Measurements from ENCODE around the gene OR4B1.

OR4B1 gene

DNA sequence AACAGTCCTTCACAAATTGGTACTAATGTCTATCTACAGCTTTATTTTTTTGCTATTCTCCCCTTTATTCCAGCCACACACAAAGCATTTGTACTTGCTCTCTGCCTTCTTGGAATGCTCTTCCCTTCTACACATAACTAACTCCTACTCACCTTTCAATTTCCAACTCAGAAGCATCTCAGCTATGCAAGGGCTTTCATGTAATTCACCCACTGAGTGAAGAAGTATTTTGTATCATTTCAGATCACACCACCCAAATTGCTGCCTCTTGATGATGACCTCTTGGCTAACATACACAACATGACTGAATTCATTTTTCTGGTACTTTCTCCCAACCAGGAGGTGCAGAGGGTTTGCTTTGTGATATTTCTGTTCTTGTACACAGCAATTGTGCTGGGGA lies 28.2 kb downstream of the OR4B1 start, which contains the start of gene OR4X2:
TSS of gene OR4X2 (plus strand) at position 301 of the 400 bp plus-strand sequence. CDS start at position 301, 0 bp downstream.
- in situ Hi-C loops (cut with HindIII; ENCODE audit: low sequenced_read_pairs), result no loop called here
- DNase-seq (ENCODE audit: low read depth), result no peak
- H3K4me3 ChIP-seq (ENCODE audit: low read depth, low read length), result no peak within 1 kb of the TSS
- TF ChIP-seq, protein P1, sequence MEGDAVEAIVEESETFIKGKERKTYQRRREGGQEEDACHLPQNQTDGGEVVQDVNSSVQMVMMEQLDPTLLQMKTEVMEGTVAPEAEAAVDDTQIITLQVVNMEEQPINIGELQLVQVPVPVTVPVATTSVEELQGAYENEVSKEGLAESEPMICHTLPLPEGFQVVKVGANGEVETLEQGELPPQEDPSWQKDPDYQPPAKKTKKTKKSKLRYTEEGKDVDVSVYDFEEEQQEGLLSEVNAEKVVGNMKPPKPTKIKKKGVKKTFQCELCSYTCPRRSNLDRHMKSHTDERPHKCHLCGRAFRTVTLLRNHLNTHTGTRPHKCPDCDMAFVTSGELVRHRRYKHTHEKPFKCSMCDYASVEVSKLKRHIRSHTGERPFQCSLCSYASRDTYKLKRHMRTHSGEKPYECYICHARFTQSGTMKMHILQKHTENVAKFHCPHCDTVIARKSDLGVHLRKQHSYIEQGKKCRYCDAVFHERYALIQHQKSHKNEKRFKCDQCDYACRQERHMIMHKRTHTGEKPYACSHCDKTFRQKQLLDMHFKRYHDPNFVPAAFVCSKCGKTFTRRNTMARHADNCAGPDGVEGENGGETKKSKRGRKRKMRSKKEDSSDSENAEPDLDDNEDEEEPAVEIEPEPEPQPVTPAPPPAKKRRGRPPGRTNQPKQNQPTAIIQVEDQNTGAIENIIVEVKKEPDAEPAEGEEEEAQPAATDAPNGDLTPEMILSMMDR (IDR thresholded peaks at IDR 0.05; ENCODE audit: low read depth, low read length, missing control alignments), result no peak

DNA sequence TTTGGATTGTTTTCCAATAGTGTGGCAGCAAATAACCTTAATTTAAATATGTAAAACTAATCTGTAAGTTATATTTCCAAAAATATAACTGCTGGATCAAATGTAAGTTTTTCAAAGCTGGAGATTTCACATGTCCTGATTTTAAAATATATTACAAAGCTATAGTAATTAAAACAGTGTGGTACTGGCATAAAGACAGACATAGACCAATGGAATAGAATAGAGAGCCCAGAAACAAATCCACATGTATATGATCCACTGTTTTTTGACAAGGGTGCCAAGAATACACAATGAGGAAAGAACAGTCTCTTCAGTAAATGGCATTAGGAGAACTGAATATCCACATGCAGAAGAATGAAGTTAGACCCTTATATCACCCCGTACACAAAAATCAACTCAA lies 32.3 kb downstream of the OR4B1 start:
- TF ChIP-seq, protein P1 (IDR thresholded peaks at IDR 0.05; ENCODE audit: low read depth, low read length, missing control alignments), result no peak
- no peak overlapping the region for H3K4me3 ChIP-seq (ENCODE audit: low read depth, low read length)
- in situ Hi-C loops (cut with HindIII; ENCODE audit: low sequenced_read_pairs), result no loop called here
- DNase-seq (ENCODE audit: low read depth), result no peak

DNA sequence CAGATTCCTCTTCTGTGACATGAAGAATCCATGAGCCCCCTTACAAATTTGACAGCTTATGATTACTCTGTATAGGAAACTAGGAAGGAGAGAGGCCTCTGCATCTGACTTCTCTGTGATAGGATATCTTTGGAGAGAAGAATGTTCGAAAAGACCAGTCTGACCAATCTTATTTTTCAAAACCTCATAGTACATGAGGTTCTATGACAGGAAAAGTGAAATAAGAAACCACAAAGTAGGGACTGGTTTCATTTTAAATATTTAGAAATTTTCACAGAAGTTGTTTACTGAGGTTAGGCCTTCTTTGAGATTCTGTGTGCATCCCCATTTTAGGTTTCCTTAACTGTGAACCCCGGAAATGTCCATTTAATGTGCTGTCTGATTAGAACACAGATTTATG lies 45.0 kb downstream of the OR4B1 start:
- TF ChIP-seq, protein P1 (IDR thresholded peaks at IDR 0.05; ENCODE audit: low read depth, low read length, missing control alignments), result no peak
- no peak for DNase-seq (ENCODE audit: low read depth)
- in situ Hi-C loops (cut with HindIII; ENCODE audit: low sequenced_read_pairs), result no loop called here

DNA sequence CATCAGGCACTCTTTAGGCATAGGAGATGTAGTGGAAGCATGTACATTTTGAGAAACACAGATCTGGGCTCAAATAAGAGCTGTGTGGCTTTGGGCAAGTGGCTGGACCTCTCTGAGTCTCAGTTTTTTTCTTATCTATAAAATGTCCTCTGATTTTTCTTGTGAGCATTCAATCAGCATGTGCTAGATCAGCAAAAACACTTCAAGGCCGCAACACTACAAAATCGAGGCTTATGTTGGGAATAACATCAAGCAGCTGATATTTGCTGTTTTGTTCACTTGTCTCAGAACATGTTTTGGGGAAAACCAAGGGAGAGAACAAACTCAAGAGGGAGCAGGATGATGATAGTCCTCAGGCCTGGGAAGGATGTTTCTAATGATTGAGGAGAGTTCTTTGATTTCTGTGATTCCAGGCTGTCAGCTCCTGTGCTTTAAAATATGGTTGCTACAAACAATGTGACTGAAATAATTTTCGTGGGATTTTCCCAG lies 46.9 kb downstream of the OR4B1 start, which contains the start of gene OR4X1:
TSS of gene OR4X1 (plus strand) at position 439 of the 489 bp plus-strand sequence. CDS start at position 439, 0 bp downstream.
- in situ Hi-C loops (cut with HindIII; ENCODE audit: low sequenced_read_pairs), result no loop called here
- TF ChIP-seq, protein P1 (IDR thresholded peaks at IDR 0.05; ENCODE audit: low read depth, low read length, missing control alignments), result no peak
- DNase-seq (ENCODE audit: low read depth), result no peak
- no peak within 1 kb of the TSS for H3K4me3 ChIP-seq (ENCODE audit: low read depth, low read length)

More for the DNA sequence above, 45.0 kb downstream of the OR4B1 start:
- H3K4me3 ChIP-seq (ENCODE audit: low read depth, low read length), result no peak overlapping the region
